PFSK-1 (cell line): Measurements from ENCODE around the gene SERPINB2.

Source experiments
- POLR2AphosphoS5 ChIP-seq: IDR thresholded peaks from 2 replicates; pipeline ENCODE4 v1.6.1; 2012; ENCODE audit warnings: low read depth, mild to moderate bottlenecking, control low read depth, low read length, moderate library complexity
- SIN3A ChIP-seq: IDR thresholded peaks from 2 replicates; pipeline ENCODE4 v1.6.1; 2012; ENCODE audit warnings: mild to moderate bottlenecking, low read length, moderate library complexity, borderline replicate concordance; ENCODE audit not compliant: insufficient read depth
- TF ChIP-seq, protein P1 (sequence below), 2 experiments: IDR thresholded peaks; 2 replicates each; pipeline versions ENCODE4 v1.6.1 to v1.8.0; 2011 to 2012; ENCODE audit warnings: low read depth in 2 of 2, low read length in 2 of 2, control low read depth in 1 of 2, inconsistent platforms in 1 of 2, mild to moderate bottlenecking in 1 of 2, moderate library complexity in 1 of 2; ENCODE audit not compliant: insufficient read depth in 1 of 2

GRCh38 chr18:63892566-63892965 is 5.1 kb downstream of the SERPINB2 start:
- TF ChIP-seq, protein P1, sequence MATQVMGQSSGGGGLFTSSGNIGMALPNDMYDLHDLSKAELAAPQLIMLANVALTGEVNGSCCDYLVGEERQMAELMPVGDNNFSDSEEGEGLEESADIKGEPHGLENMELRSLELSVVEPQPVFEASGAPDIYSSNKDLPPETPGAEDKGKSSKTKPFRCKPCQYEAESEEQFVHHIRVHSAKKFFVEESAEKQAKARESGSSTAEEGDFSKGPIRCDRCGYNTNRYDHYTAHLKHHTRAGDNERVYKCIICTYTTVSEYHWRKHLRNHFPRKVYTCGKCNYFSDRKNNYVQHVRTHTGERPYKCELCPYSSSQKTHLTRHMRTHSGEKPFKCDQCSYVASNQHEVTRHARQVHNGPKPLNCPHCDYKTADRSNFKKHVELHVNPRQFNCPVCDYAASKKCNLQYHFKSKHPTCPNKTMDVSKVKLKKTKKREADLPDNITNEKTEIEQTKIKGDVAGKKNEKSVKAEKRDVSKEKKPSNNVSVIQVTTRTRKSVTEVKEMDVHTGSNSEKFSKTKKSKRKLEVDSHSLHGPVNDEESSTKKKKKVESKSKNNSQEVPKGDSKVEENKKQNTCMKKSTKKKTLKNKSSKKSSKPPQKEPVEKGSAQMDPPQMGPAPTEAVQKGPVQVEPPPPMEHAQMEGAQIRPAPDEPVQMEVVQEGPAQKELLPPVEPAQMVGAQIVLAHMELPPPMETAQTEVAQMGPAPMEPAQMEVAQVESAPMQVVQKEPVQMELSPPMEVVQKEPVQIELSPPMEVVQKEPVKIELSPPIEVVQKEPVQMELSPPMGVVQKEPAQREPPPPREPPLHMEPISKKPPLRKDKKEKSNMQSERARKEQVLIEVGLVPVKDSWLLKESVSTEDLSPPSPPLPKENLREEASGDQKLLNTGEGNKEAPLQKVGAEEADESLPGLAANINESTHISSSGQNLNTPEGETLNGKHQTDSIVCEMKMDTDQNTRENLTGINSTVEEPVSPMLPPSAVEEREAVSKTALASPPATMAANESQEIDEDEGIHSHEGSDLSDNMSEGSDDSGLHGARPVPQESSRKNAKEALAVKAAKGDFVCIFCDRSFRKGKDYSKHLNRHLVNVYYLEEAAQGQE (IDR thresholded peaks at IDR 0.05; ENCODE audit: insufficient read depth in 1 of 2, low read depth in 2 of 2, low read length in 2 of 2): no peak
- no peak for TF ChIP-seq POLR2AphosphoS5
- no peak for TF ChIP-seq SIN3A
